ENCODE measurements around the gene FAM187B.

Gene FAM187B

GRCh38 chr19:35253316-35254286, 25.1 kb upstream of the FAM187B start:
- TF ChIP-seq GATA3 (IDR thresholded peaks at IDR 0.05; ENCODE audit: low read depth, low read length) (no peak), GATA2 (IDR thresholded peaks at IDR 0.05; ENCODE audit: low read depth, low read length) (no peak)

GRCh38 chr19:35251456-35251855, 22.9 kb upstream of the FAM187B start:
- TF ChIP-seq GATA3 (IDR thresholded peaks at IDR 0.05; ENCODE audit: low read depth, low read length) = no peak
- TF ChIP-seq GATA2 (IDR thresholded peaks at IDR 0.05; ENCODE audit: low read depth, low read length) = no peak

GRCh38 chr19:35249848-35250711, 21.5 kb upstream of the FAM187B start:
- no peak for TF ChIP-seq GATA2 (IDR thresholded peaks at IDR 0.05; ENCODE audit: low read depth, low read length)
- TF ChIP-seq GATA3 (IDR thresholded peaks at IDR 0.05; ENCODE audit: low read depth, low read length) = no peak

GRCh38 chr19:35249146-35249847, 20.8 kb upstream of the FAM187B start:
- TF ChIP-seq GATA3 (IDR thresholded peaks at IDR 0.05; ENCODE audit: low read depth, low read length) = no peak
- TF ChIP-seq GATA2 (IDR thresholded peaks at IDR 0.05; ENCODE audit: low read depth, low read length) = no peak

- TF ChIP-seq GATA2 (IDR thresholded peaks at IDR 0.05; ENCODE audit: low read depth, low read length) = no peak
- no peak for TF ChIP-seq GATA3 (IDR thresholded peaks at IDR 0.05; ENCODE audit: low read depth, low read length)
These were observed 20.0 kb upstream of the FAM187B start, which contains the start of gene LSR for GRCh38 chr19:35248310-35249145. Gene LSR (plus strand): TSS chr19:35249002. CDS start chr19:35249023, 21 bp downstream.

- TF ChIP-seq GATA2 (IDR thresholded peaks at IDR 0.05; ENCODE audit: low read depth, low read length) = no peak
- no peak for TF ChIP-seq GATA3 (IDR thresholded peaks at IDR 0.05; ENCODE audit: low read depth, low read length)
These were observed 19.2 kb upstream of the FAM187B start for GRCh38 chr19:35247526-35248309.

- TF ChIP-seq GATA3 (IDR thresholded peaks at IDR 0.05; ENCODE audit: low read depth, low read length) = no peak
- TF ChIP-seq GATA2 (IDR thresholded peaks at IDR 0.05; ENCODE audit: low read depth, low read length) = no peak
These were observed 18.0 kb upstream of the FAM187B start for GRCh38 chr19:35246466-35247092.

GRCh38 chr19:35241417-35241816, 12.9 kb upstream of the FAM187B start:
- TF ChIP-seq GATA3 (IDR thresholded peaks at IDR 0.05; ENCODE audit: low read depth, low read length) (no peak), GATA2 (IDR thresholded peaks at IDR 0.05; ENCODE audit: low read depth, low read length) (no peak)

GRCh38 chr19:35240327-35240726, 11.8 kb upstream of the FAM187B start:
- TF ChIP-seq GATA3 (IDR thresholded peaks at IDR 0.05; ENCODE audit: low read depth, low read length) (no peak), GATA2 (IDR thresholded peaks at IDR 0.05; ENCODE audit: low read depth, low read length) (no peak)

GRCh38 chr19:35236638-35237400, 8.3 kb upstream of the FAM187B start:
- TF ChIP-seq GATA2 (IDR thresholded peaks at IDR 0.05; ENCODE audit: low read depth, low read length) = no peak
- no peak for TF ChIP-seq GATA3 (IDR thresholded peaks at IDR 0.05; ENCODE audit: low read depth, low read length)

GRCh38 chr19:35232912-35233311, 4.4 kb upstream of the FAM187B start:
- no peak for TF ChIP-seq GATA3 (IDR thresholded peaks at IDR 0.05; ENCODE audit: low read depth, low read length)
- TF ChIP-seq GATA2 (IDR thresholded peaks at IDR 0.05; ENCODE audit: low read depth, low read length) = no peak
